KBM-7 (cell line): Measurements from ENCODE around the gene SORBS1.
A peak's percentile ranks its signal among the peaks of the same experiment; 100 is the strongest.

ENCODE experiments used
- DNase-seq: peaks from one replicate; pipeline ENCODE4 v3.0.0-alpha.2; 2015
- in situ Hi-C: fragments of 300-500 bp; cut with MboI; formaldehyde crosslinking; loops from 2 replicates; pipeline ENCODE4 v1.14.3; 2020; ENCODE audit warnings: low sequenced_read_pairs, low pct_unique_long_range_greater_than_20kb, mixed read lengths

SORBS1 gene

DNA sequence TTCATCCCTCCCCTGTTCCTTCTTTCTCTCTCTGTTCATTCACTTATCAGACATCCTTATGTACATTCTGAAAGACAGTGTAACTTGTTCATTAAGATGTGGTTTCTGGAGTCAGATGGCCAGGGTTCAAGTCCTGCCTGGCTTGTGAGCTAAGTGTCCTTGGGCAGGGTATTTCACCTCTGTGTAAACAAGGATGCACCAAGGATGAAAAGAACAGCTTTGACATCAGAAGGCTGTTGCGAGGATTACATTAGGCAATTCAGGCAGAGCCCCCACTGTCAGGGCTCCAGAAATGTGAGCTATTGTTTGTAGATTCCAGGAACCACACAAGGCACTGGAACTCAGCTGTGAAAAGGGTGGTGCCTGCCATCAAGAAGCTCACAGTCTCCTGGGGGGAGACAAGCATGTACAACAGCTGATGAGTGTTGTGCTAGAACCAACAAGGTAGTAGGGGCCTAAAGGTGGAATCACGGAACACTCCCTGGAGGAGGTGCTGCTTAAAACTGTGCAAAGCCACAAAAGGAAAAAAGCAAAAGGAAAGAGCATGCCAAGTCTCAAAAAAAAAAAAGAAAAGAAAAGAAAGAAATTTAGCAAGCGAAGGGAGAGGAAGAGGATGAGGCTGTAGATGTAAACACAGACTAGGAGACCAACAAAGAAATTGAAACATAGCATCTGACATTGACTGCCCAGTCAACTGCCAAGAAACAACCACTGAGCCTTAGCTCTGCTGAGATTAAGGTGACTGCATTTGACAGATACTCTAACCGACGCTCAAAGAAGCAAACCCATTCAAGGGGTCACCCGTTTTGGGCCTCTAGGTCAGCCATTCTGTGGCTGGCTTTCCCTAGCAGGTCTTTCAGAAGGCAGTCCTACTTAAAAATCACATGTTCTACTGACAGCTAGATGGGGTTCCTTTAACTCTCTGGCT, 282.8 kb downstream of the SORBS1 start:
- no peak for DNase-seq
- in situ Hi-C loops, result no loop called here

DNA sequence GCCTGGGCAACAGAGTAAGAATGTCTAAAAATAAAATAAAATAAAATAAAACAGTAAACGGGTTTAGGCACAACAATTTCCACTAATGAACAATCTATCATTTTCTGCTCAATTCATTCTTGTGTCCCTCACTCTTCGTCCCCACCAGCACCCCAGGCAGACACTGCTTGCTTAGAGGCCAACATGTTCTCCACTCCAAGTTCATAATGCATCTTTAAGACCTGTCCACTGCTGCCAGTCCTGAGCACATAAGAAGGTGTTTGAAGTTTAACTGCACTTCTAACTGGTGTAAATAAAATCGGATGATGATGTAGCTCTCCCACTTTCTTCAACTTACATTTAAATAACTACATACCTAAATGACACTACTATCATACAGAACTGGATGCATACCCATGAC, 283.6 kb downstream of the SORBS1 start:
- no peak for DNase-seq

DNA sequence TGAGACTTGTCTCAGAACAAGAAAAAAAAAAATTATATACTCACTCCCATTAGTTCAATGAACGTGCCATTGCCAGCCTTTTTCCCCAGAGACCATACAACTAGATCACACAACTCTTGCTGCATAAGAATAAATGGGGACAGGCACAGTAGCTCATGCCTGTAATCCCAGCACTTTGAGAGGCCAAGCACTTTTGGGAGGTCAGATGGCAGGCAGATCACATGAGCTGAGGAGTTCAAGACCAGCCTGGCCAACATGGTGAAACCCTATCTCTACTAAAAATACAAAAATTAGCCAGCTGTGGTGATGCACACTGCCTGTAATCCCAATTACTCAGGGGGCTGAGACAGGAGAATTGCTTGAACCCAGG, 284.0 kb downstream of the SORBS1 start:
- in situ Hi-C loops, result no loop called here
- no peak for DNase-seq

More for the DNA sequence above, 283.6 kb downstream of the SORBS1 start:
- in situ Hi-C loops, result no loop called here

DNA sequence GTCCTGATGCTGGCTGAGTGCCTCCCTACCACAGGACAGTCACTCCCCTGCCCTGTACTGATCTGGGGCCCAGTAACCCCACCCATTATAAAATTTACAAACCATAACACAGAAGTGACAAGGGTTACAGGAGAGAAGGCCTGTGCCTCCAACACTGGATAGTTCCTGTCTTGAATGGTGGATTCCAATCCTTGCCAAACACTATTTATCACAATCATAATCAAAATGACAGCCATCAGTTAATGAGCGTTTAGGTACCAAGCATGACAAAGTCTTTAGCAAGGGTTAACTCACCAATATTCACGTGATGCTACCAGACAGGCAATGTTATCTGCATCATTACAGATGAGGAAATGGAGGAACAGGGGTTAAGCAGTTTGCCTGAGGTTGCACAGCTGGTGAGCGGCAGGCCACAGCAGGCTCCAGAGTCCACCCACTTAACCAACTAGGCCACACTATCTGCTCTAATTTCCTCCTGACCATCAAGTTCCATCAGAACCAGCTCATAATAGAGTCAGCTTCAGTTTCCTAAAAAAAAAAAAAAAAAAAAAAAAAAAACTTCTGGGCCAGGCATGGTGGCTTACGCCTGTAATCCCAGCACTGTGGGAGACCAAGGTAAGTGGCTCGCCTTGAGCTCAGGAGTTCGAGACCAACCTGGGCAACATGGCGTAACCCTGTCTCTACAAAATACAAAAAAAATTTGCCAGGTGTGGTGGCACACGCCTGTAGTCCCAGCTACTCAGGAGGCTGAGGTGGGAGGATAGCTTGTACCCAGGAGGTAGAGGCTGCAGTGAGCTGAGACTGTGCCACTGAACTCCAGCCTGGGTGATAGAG, 284.6 kb downstream of the SORBS1 start:
- in situ Hi-C loops, result no loop called here
- DNase-seq, result peak; percentile 58

DNA sequence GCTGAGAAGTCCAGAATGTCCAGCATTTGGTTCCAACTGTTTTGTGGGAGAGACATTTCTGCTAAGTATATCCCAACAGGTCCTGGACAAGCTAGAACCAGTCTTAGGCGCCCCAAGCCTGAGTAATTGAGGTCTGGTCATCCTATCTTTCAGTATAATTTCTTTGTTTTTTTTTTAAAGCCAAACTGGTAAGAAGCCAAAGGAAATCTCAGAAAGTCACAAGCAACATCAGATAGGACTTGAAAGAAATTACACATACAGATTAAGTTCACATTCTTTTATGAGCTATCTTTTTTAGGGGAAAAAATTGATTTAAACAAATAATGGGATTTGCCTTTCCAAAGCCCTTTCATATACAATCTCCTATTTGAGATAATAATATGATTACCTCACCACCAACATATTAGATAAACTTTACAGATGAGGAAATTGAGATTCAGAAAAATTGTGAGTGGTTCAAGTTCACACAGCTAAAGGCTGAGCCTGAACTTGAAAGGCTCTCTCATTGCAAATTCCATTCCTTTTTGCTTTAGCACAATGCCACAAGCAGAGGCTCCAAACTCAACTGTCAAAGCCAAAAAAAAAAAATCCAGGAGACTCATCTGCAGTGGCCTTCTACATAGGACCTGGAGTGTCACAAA, 285.3 kb downstream of the SORBS1 start:
- in situ Hi-C loops, result no loop called here
- DNase-seq, result no peak

DNA sequence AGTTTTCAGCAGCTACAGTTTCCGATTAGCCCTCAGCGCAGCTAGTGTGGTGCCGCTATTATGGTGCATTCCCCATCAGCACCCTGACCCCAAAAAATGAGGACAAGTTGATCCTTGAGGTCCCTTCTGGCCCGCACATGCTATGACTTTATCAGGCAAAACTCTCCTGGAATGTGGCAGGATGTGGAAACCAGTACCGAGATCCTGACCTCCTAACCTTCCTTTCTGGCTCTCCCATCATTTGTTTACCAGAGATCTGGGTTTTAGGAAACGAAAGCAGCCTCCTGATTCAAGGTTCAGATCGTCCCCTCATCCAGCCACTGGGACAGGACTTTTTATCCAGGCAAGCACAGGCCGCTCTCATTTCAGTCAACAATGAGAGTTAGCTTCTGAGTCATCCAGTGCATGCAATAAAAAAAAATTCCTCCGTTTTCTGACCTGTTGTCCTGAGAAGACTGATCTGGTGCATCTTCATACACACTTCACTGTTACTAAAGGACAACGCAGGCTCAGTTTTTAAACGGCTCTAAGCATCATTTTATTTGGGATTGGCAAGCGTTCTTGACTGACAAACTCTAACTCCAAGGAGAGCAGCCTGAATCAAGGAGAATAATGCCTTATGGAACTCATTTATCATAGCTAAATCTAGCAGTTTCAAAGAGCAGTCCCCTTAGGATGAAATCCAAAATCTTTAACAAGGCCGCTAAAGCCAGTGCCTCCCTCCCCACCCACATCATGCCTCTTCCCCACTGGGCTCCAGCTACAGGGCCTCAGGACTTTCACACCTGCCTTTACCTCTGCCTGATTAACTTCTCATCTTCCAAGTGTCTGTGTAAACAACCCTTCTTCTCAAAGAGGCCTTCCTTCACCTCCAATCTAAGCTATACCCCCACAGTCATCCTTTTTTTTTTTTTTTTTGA, 287.5 kb downstream of the SORBS1 start:
- in situ Hi-C loops, result no loop called here
- no peak for DNase-seq

DNA sequence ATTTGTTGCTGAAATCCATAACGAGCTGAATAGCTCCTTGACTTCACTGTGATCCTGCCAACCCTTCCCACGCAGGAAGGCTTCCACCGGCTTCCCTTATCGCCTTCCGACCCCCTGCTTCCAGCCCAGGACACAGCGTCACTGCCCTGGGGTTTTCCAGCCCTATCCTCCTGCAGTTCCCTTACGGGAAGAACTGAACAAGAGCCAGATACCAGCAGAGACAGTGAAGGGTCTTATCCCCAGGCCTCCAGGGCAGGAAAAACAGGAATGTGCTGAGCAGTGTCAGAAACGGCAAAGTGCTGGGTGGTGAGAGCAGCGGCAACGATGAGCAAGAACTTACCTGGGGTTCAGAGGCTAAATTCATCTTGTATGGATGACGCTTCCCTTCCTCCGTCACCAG, 292.7 kb downstream of the SORBS1 start:
- DNase-seq, result no peak
- in situ Hi-C loops, result no loop called here

DNA sequence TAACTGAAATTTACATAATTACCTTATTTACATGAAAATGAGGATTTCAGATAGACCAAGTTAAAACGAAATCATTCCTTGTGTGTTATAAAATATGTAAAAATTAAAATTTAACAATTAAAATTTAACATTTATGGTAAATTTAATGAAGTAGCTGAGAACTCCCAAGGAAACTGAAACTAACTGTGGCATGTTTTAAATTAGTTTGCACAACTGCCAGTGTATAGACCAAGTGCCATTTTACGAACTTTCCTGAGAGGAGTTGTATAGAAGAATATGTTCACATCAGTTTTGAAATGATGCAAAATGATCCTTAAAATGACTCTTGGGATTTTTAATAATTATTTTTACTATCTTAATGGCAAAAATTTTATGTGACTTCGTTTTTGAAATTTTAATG, 293.9 kb downstream of the SORBS1 start:
- in situ Hi-C loops, result no loop called here
- no peak for DNase-seq

DNA sequence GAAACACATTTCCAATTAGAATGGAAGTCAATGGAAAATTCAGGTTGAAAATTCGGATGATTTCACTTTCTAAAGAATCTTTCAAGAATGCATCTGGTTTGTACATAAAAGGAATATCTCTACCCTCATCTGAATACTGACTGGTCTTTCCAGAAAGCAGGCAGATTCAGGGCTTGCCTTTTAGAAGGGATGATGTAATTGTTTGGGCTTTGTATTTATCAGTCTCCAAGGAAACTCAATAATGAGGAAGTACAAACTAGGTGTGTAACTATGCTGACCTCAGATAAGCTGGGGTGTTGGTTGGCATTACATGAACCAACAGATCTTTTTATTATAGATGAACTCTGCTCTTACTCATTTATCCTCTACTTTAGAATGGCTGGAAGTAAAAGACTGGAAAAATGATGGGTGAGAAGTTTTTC, 294.5 kb downstream of the SORBS1 start:
- DNase-seq, result peak; percentile 78
- in situ Hi-C loops, result no loop called here

DNA sequence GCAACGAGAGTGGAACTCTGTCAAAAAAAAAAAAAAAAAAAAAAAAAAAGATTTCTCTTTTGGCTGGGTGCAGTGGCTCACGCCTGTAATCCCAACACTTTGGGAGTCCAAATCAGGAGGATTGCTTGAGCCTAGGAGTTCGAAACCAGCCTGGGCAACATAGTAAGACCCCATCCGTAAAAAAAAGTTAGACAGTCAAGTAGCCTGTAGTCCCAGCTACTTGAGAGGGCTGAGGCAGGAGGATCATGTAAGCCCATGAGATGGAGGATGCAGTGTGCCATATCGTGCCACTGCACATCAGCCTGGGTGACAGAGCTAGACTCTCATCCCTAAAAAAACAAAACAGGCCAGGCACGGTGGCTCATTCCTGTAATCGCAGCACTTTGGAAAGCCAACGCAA, 295.6 kb downstream of the SORBS1 start:
- DNase-seq, result no peak
- in situ Hi-C loops, result no loop called here

DNA sequence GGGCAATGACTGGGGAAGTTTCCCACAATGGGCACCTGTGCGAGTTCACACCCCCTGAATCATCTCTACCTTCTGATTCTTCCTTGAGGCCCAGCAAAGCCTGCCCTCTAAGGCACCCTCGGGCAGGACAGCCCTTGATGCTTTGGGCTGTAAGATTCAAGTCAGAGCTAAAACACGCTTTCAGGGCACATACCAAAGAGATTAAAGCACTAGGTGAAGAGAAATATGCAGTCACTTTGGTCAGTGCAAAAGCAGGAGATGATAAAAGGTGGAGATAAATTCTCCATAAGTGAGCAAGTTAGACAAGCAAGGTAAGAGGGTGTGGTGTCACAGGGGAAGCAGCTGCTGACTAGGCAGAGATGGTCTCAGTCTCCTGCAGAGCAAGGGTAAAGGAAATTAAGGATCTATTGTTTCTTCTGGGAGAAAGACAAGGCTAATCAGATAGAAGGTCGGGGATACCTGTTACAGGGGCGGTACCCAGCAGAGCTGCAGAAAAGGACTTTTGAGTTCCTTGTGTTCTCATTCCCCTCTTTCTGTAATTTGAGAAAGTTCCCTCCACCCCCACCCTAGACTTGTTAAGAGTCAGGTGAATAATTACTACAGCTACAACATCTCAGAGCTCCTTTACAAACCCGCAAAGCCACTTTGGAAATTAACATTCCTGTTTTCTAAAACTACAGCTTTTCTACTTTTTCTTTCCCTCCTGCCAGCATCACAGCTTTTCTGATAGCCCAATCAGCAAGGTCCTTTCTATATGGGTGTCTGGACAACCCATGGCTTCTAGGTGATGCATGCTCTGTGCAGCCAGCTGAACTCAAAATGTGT, 296.7 kb downstream of the SORBS1 start:
- DNase-seq, result no peak
- in situ Hi-C loops, result no loop called here

DNA sequence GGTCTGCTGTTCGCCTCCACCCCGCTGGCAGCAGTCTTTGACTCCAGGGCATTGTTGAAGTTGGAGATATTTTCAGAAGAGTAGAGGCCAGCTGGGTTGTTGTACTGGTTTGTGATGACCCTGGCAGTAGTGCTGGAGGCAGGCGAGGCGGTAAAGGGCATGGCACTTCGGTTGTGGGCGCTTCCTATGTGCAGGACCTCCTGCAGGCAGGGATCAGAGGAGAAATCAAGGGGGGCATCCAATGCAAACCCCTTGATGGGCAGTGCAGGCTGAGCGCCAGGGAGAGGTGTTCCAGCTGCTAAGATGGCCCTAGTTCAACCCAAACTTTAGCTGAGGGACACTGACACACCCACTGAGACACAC, 297.3 kb downstream of the SORBS1 start:
- DNase-seq, result no peak
- in situ Hi-C loops, result no loop called here

DNA sequence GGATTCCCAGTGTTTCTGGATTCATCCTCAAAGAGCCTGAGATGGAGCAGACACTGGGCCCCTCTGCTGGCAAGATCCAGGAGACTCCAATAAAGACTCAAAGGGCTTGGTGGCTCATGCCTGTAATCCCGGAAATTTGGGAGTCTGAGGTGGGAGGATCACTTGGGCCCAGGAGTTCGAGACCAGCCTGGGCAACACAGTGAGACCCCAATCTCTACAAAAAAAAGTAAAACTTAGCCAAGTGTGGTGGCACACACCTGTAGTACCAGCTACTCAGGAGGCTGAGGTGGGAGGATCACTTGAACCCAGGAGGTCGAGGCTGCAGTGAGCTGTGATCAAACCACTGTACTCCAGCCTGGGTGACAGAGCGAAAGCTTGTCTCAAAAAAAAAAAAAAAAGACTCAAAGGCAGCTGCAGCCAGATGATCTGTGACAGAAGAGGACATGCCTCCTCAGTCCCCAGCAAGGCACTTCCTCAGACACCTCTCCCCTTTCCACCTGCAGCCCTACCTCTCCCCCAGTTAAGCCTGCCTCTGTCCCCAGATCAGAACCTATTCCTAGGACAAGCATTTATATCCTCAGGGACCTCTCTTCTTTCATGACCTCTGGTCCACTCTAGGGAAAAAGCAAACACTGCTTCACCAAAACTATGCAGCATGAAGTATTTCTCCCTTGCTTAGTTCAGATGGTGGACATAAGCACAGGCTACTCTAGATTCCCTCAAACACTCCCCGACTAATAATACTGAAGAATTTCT, 298.2 kb downstream of the SORBS1 start:
- no peak for DNase-seq
- in situ Hi-C loops, result no loop called here

DNA sequence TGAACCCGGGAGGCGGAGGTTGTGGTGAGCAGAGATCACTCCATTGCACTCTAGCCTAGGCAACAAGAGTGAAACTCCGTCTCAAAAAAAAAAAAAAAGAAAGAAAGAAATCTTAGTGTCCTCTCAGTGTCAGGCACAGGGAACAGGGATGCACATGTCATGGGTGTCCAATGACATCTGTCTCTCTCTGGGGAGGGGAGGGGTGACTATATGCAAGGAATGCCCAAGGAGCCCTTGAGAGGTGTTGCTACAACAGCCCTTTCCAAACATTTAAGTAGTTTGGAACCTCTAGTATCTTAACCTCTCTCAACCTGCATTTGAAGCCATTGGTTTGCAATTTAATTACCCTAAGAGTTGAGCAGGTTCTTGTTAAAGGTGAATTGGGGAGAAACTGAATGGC, 299.2 kb downstream of the SORBS1 start:
- DNase-seq, result no peak
- in situ Hi-C loops, result no loop called here
